KMS-11 (cell line): Measurements from ENCODE around the gene CPB2.

Experiments
- H2AFZ ChIP-seq: fragments of 200-600 bp; sonication (generic); 2 replicates; pipeline ENCODE4 v1.6.1; 2016; ENCODE audit warnings: antibody characterized with exemption, mixed run types, low read depth
- H3K27ac ChIP-seq: fragments of 200-600 bp; sonication (generic); 2 replicates; pipeline ENCODE4 v1.6.1; 2016; ENCODE audit warnings: mild to moderate bottlenecking, mixed run types
- H3K27me3 ChIP-seq: fragments of 200-600 bp; sonication (generic); 2 replicates; pipeline ENCODE4 v1.6.1; 2017; ENCODE audit warnings: mild to moderate bottlenecking, low read depth, mixed run types, moderate library complexity; ENCODE audit not compliant: insufficient read depth
- H3K36me3 ChIP-seq: fragments of 200-600 bp; sonication (generic); 2 replicates; pipeline ENCODE4 v1.6.1; 2017; ENCODE audit warnings: mild to moderate bottlenecking, mixed run types; ENCODE audit not compliant: insufficient read depth
- H3K4me1 ChIP-seq: fragments of 200-600 bp; sonication (generic); 2 replicates; pipeline ENCODE4 v1.6.1; 2016; ENCODE audit warnings: mild to moderate bottlenecking, low read depth, mixed run types; ENCODE audit not compliant: poor library complexity, severe bottlenecking
- H3K4me2 ChIP-seq: fragments of 200-600 bp; sonication (generic); 2 replicates; pipeline ENCODE4 v1.7.0; 2016; ENCODE audit warnings: mild to moderate bottlenecking, mixed run types
- H3K4me3 ChIP-seq: fragments of 200-600 bp; sonication (generic); IDR thresholded peaks from 2 replicates; pipeline ENCODE4 v1.6.1; 2017; ENCODE audit warnings: low read depth, low read length, mixed read lengths; ENCODE audit not compliant: insufficient read depth
- H3K79me2 ChIP-seq: fragments of 200-600 bp; sonication (generic); 2 replicates; pipeline ENCODE4 v1.6.1; 2016; ENCODE audit warnings: low read depth, mixed run types; ENCODE audit not compliant: insufficient read depth
- H3K9ac ChIP-seq: fragments of 200-600 bp; sonication (generic); 2 replicates; pipeline ENCODE4 v1.6.1; 2016; ENCODE audit warnings: mild to moderate bottlenecking, mixed run types
- H4K20me1 ChIP-seq: fragments of 200-600 bp; sonication (generic); 2 replicates; pipeline ENCODE4 v1.6.1; 2016; ENCODE audit warnings: mild to moderate bottlenecking, mixed run types; ENCODE audit not compliant: insufficient read depth
- TF ChIP-seq, protein P1 (sequence below): fragments of 200-600 bp; sonication (generic); conservative IDR thresholded peaks from 2 replicates; pipeline ENCODE4 v1.6.1; 2017; ENCODE audit warnings: low read depth, mild to moderate bottlenecking, antibody characterized with exemption, low read length, moderate library complexity, mixed read lengths

The CPB2 gene

DNA sequence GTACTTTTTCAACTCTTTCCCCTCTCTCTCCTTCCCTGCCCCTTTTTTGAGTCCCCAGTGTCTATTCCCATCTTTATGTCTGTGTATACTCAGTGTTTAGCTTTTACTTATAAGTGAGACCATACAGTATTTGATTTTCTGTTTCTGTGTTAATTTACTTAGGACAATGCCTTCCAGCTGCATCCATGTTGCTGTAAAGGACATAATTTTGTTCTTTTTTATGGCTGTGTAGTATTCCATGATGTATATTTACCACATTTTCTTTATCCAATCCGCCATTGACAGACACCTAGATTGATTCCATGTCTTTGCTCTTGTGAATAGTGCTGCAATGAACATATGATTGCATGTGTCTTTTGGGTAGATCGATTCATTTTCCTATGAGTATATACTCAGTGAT, 41.5 kb downstream of the CPB2 start:
- H3K27me3 ChIP-seq: no peaks in the 10 kb centered on the region
- H3K4me3 ChIP-seq: no peak overlapping the region
- TF ChIP-seq, protein P1, sequence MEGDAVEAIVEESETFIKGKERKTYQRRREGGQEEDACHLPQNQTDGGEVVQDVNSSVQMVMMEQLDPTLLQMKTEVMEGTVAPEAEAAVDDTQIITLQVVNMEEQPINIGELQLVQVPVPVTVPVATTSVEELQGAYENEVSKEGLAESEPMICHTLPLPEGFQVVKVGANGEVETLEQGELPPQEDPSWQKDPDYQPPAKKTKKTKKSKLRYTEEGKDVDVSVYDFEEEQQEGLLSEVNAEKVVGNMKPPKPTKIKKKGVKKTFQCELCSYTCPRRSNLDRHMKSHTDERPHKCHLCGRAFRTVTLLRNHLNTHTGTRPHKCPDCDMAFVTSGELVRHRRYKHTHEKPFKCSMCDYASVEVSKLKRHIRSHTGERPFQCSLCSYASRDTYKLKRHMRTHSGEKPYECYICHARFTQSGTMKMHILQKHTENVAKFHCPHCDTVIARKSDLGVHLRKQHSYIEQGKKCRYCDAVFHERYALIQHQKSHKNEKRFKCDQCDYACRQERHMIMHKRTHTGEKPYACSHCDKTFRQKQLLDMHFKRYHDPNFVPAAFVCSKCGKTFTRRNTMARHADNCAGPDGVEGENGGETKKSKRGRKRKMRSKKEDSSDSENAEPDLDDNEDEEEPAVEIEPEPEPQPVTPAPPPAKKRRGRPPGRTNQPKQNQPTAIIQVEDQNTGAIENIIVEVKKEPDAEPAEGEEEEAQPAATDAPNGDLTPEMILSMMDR: no peak

GRCh38 chr13:46062185-46062584, 42.6 kb downstream of the CPB2 start:
- no peak overlapping the region for H3K27ac ChIP-seq

More for the DNA sequence above, 41.5 kb downstream of the CPB2 start:
- no peaks in the 10 kb centered on the region for H4K20me1 ChIP-seq
- H3K27ac ChIP-seq: no peak overlapping the region
- no peaks in the 10 kb centered on the region for H3K36me3 ChIP-seq
- H3K4me1 ChIP-seq: no peaks in the 10 kb centered on the region
- no peaks in the 10 kb centered on the region for H3K79me2 ChIP-seq
- H2AFZ ChIP-seq: no peak overlapping the region
- no peak overlapping the region for H3K4me2 ChIP-seq
- no peak overlapping the region for H3K9ac ChIP-seq

DNA sequence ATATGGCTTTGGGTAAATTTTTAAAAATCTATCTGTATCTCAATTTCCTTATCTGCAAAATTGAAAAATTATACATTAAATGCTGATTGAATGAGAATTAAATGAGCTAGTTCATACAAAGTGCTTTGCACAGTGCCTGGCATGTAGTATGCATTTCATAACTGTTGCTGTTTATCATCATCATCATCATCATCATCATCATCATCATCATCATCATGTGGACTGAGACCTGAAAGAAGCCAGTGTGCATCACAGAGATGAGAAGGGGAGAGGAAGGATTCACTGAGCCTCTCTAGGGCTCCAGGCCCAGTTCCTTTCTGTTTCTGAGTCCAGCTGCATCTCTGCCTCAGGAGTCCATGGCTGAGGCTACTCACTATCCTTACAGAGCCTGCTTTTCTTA, 45.4 kb downstream of the CPB2 start:
- Histone ChIP-seq H3K27ac (no peak overlapping the region), H3K27me3 (no peaks in the 10 kb centered on the region), H3K4me3 (no peak overlapping the region), H3K4me1 (no peaks in the 10 kb centered on the region), H3K79me2 (no peaks in the 10 kb centered on the region), H3K4me2 (no peak overlapping the region), H3K36me3 (no peaks in the 10 kb centered on the region), H2AFZ (no peak overlapping the region), H3K9ac (no peak overlapping the region), H4K20me1 (no peaks in the 10 kb centered on the region)
- TF ChIP-seq, protein P1: no peak

More at GRCh38 chr13:46062185-46062584, 42.6 kb downstream of the CPB2 start:
- Histone ChIP-seq H3K9ac (no peak overlapping the region), H3K4me1 (no peaks in the 10 kb centered on the region), H2AFZ (no peak overlapping the region), H3K36me3 (no peaks in the 10 kb centered on the region), H3K4me2 (no peak overlapping the region), H4K20me1 (no peaks in the 10 kb centered on the region), H3K27me3 (no peaks in the 10 kb centered on the region), H3K4me3 (no peak overlapping the region), H3K79me2 (no peaks in the 10 kb centered on the region)
- TF ChIP-seq, protein P1: no peak

DNA sequence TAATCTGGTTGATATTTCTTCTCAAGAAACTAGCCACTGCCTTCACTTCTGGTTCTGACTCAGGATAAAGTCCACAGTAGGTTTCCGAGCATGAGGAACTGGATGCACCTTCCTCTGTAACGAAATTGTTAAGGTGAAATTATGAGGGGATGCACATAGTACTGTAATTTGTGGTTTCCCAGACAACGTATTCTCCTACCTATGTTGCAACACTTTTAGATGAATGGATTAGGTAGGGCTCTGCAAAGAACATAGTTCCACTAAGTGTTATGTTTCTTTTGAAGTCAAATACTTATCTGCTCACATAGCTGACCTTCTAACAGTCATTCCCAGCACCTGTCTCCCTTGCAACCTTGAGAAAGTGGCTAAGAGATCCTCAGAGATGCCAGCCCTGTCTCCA, 46.6 kb downstream of the CPB2 start:
- H3K79me2 ChIP-seq: no peaks in the 10 kb centered on the region
- H3K9ac ChIP-seq: no peak overlapping the region
- no peak overlapping the region for H2AFZ ChIP-seq
- H4K20me1 ChIP-seq: no peaks in the 10 kb centered on the region
- H3K4me2 ChIP-seq: no peak overlapping the region
- H3K27ac ChIP-seq: no peak overlapping the region
- peaks cover 6% of the 10 kb centered on the region for H3K4me1 ChIP-seq
- TF ChIP-seq, protein P1: no peak
- H3K4me3 ChIP-seq: no peak overlapping the region
- no peaks in the 10 kb centered on the region for H3K27me3 ChIP-seq
- no peaks in the 10 kb centered on the region for H3K36me3 ChIP-seq
